HG03521 (cell line): ENCODE results near the gene MYO1F.
"Not testable (repeated sequence)": the region's sequence is repeated elsewhere in the genome, so short reads cannot be mapped to it uniquely, and the experiment has no call there.

Experiments
- ATAC-seq: cut with Tn5 transposase; IDR thresholded peaks from one replicate; pipeline ENCODE4 v1.9.1; 2021; ENCODE audit warnings: mild to moderate bottlenecking, moderate library complexity; ENCODE audit not compliant: unreplicated experiment

Gene MYO1F

DNA sequence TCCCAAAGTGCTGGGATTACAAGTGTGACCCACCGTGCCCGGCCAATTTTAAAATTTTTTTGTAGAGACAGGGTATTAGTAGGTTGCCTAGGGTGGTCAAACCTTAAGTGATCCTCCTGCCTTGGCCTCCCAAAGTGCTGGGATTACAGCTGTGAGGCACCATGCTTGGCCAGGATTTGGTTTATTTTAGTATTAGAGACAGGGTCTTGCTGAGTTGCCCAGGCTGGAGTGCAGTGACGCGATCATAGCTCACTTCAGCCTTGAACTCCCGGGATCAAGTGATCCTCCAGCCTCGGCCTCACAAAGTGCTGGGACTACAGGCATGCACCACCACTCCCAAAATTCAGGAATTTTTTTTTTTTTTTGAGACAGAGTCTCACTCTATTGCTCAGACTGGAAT, 57.9 kb downstream of the MYO1F start:
- no peak for ATAC-seq

DNA sequence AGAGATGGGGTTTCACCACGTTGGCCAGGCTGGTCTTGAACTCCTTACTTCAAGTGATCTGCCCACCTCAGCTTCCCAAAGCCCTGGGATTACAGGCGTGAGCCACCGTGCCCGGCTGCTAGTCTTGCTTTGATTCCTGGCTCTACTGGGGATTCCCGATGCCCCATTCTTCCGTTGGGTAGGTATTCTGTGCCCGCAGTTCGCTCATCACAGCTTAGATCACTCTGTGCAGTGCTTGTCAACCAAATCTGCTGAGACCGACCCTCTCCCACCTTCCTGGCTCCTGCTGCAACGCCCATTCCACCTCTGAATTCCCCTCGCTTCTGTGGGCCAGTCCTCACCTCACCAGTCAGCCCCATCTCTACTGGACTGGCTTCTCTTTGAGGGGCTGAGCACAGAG, 58.7 kb downstream of the MYO1F start:
- ATAC-seq = no peak

DNA sequence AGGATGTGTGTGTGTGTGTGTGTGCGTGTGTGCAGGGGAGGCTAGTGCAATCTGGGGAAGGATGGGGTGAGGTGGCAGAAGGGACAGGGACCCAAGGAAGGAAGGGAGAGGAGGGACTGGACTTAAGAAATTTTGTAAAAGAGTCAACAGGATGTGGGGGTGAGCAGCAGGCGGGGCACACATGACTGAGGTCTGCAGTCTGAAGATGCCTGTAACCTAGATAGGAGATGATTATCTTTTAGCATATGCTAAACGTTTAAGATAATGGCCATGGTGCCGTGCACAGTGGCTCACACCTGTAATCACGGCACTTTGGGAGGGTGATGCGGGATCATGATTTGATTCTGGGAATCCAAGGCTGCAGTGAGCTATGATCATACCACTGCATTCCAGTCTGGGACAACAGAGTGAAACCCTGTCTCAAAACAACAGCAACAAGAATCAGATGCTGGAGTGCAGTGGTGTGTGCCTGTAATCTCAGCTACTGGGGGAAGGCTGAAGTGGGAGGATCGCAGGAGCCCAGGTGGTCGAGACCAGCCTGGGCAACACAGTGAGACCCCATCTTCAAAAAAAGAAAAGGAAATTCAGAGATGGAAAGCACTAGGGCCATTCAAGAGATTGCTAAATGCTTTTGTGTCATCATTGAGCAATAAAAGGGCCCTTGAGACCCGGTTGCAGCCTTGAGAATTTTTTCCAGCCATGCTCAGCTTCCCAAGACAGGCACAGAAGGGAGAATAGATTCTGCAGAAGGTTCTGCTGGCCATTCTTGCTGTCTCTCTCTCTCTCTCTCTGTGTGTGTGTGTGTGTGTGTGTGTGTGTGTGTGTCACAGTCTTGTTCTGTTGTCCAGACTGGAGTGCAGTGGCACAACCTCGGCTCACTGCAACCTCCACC, 59.4 kb downstream of the MYO1F start:
- ATAC-seq = no peak

DNA sequence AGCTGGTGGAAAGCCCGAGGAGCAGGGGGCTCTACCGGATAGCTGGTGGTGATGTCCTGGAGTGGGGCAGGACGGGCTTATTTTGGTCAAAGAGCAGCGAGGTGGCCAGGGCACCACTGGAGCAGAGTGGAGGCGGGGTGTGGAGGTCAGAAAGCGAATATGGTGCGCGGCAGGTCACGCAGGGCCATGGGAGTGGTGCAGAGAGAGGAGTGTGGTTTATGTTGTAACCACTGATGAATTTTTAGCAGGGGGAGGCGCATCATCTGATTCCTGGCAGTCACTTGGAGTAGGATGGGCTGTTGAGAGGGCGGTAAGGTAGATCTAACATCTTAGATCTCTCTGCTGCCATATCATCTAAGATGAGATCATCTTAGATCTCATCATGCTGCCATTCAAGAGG, 61.9 kb downstream of the MYO1F start:
- no peak for ATAC-seq

DNA sequence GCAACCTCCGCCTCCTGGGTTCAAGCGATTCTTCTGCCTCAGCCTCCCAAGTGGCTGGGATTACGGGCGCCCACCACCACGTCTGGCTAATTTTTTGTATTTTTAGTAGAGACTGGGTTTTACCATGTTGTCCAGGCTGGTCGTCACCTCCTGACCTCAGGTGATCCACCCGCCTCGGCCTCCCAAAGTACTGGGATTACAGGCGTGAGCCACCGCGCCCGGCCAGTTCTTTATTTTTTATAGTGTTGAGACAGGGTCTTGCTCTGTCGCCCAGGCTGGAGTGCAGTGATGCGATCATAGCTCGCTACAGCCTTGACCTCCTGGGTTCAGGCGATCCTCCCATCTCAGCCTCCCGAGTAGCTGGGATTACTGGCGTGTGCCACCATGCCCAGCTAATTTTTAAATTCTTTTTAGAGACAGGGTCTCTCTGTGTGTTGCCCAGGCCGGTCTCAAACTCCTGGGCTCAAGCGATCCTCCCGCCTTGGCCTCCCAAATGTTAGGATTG, 62.7 kb downstream of the MYO1F start:
- ATAC-seq = not testable (repeated sequence)

DNA sequence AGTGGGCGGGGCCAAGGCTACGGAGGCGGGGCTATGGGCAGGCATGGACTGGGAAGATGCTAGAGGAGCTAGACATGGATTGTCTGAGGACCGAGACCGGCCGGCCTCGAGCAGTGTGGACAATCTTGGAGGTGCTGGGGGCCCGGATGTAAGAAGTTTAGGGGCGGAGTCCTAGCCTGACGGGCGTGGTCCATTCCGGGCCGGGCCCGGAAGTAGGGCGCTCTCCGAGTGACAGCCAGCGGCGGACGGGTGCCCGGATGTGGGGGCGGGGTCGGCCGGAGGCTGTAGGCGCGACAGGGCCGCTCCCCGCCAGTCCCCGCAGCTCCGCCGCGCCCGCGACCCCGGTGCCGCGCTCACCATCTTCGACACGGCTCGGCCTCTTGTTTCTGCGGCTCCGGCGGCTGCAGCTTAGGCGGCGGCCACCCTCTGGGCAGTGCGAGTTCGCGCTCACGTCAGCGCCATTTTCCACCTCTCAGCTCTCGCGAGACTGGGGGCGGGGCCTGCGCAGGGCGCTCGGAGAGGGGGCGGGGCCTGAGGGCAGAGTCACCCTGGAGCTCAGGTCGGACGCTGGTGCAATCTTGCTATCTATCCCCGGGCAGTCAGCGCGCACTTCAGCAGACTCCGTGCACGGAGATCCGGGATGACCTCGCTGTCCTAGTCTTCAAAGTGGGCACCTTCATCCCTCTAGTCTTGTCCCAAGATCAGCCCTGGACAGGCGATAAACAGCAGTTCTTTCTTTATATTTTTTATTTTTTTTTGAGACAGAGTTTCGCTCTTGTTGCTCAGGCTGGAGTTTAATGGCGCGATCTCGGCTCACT, 63.3 kb downstream of the MYO1F start, which contains the start of gene ZNF414:
TSS of gene ZNF414 (minus strand) at position 481 of the 818 bp plus-strand sequence. CDS start at position 360, 121 bp downstream.
- ATAC-seq = peak; percentile 83

DNA sequence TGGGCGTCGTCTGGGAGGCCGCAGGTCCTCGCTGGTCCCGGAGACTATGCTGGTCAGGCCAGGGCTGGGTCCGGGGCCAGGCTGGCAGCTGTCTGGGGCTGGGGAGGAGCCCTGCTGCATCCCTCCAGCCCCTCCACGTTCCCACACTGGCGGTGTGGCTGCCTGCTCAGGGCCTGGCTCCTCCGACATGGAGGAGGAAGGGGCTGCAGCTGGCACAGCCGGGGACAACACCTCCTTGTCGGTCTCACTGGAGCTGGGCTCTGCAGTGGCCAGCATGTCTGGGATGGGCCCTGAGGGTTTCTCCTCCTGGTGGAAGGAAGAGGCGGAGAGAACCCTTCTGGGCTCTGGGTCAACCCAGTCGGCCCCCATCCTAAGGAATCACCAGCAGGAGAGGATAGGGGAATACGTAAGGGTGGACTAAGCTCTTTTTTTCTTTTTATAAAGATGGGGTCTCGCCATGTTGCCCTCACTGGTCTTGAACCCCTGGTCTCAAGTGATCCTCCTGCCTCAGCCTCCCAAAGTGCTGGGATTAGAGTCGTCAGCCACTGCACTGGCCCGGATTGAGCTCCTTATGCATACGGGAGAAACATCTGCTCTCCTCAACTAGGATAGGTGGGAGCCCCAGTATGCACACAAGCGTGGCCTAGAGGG, 64.1 kb downstream of the MYO1F start:
- no peak for ATAC-seq

DNA sequence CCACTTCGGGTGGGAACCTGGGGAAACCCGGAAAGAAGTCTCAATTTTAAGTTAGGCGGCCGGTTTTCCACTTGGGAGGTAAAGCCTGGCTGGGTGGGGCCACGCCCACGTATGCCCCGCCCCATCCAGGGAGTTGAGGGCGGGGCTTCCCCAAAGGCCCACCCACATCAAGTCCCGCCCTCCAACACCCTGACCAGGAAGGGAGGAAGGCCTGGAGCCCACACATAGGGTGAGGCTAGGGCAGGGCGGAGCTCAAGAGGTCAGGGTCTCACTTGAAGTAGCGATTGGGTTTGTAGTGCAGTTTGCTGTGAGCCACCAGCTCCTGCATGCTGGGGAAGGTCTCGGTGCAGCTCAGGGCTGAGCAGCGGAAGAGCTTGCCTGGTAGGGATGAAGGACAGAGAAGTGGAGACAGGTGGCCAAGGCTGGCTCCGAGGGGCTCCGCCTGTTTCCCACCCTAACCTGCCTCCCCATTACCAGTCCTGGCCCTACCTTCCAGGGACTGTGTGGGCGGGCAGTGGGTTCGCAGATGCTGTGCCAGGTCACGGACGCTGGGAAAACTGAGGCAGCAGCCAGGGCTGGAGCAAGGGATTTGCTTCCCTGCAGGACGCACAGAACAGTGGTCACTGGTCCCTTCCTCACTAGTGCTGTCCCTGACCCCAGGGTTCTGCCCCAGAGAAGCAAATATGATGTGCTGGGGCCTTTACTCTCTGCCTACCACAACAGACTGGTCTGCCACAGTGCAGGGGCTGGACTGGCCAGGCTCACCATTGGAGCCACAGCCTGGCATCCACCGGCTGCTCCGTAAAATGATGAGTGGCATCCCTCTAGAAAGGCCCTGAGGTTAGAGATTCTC, 64.9 kb downstream of the MYO1F start:
- ATAC-seq = no peak

DNA sequence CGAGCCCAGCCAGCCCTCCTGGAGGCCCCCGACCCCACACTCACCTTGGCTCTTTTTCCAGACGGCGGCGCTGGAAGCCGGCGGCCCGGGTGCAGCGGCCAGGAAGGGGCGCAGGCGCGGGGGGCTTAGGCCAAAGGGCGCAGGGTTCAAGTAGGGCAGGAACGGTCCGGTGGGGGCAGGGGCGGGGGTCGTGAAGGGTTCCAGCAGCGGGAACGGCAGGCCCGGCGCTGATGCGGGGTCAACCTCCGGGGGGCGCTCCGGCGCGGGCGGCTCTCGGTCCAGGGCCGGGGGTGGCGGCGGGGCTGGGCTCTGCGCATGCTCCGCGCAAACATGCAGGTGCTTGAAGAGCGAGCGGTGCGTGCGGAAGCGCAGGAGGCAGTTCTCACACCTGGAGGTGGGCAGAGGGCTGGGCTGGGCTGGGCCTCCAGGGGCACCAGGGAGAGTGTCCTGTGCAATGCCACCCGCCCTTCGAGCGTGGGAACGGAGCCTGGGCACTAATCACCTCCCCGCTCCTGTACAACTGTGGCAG, 65.6 kb downstream of the MYO1F start:
- ATAC-seq = no peak

DNA sequence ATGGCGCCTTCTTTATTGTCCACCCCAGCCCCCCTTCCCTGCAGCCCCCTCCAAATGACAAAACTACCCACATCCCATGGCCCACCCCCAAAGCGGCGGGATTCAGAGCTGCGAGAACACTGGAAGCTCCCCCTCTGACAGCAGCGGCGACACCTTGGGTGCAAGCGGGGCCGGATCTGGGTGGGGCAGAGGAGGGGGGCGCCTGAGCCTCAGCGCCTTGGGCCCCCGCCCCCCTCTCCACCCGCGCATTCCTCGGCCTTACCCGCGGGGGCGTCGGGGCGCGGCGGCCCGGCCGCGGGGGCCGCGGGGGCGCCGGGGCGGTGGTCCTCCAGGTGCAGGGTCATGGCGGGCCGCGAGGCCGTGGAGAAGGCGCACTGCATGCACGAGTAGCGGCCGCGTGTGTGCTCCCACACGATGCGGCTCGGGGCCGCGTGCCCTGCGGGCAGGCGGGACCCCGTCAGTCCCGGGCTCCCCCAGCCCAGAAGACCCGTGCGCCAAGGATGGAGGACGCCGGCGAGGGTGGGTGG, 66.6 kb downstream of the MYO1F start:
- no peak for ATAC-seq

DNA sequence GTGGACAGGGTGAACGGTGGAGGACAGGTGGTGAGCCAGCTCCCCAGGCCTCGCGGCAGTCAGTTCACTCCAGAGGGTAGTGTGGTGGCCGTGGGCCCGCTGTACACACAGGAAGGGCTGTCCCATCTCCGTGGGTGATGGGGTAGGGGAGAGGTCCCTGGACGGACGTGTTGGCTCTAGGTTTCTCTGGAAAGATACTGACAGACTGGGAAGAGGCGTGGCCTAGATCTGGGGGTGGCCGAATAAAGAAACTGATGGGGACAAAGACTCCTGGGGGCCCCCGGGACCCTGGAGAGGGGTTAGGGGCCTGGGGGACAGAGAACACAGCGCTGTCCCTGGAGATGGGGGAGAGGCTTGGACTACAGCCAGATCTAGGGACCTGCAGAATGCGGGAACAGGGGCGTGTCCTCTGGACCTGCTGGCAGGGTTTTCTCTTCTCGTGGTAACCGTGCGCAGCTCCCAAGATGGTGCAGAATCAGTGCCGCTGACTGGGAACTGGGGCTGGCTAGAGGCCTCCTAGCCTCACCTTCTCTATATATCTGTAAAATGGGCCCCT, 70.8 kb downstream of the MYO1F start:
- ATAC-seq = no peak

DNA sequence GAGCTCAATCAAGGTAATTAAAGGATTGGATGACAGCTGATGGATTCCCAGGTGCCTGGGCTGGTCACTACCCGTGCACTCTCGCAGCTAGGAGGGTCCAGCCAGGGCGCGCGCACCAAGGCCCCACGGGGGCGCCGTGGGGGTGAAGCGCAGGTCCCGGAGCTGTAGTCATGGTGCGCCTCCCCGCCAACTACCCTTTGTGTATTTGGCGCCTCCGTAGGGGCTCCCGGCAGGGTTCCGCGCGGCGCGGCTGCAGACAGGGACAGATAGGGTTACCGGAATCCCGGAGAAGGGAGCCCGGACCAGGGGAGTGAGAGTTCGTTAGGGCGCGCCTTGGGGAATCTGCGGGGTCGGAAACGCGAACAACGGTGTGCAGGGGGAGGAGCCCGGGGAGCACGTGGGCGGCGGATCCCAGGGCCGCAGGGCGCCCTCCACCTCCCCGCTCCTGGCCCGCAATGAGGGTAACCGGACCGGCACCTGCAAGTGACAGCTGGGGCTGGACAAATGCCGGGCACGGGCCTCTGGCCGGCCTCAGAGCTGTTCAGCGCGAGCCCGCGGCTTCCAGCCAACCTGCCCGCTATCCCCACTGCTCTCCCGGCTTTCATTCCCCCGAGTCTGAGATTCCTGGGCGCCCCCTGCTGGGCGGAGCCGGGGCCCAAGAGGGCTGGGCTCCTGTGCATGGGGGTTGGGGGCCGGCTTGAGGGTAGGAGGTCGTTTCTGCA, 71.4 kb downstream of the MYO1F start:
- ATAC-seq = no peak

DNA sequence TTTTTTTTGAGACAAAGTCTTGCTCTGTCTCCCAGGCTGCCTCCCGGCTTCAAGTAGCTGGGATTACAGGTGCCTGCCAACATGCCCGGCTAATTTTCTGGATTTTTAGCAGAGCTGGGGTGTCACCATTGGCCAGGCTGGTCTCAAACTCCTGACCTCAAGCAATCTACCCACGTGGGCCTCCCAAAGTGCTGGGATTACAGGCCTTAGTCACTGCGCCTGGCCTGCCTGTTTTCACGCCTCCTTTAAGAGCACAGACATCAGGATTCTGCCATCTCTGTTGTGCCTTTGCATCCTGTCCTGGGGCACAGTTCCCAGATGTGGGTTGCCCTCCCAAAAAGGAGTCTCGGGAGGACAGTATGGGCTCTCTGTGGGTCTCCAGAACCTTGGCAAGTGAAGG, 72.3 kb downstream of the MYO1F start:
- no peak for ATAC-seq

DNA sequence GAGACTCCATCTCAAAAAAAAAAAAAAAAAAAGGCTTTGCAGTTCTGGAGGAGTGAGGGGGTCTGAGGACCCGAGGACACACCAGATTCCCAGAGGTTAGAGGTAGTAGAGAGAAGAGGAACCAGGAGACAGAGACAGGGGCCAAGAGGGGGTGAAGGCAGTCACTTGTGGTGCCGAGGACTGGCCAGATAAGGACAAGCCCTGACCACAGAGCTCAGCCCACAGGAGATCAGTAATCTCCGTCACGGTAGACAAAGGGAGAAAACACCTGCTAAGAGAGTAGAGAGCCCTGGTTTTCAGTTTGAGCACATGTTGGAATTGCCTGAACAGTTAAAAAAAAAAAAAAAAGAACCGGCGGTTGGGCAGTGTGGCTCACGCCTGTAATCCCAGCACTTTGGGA, 73.1 kb downstream of the MYO1F start:
- no peak for ATAC-seq

DNA sequence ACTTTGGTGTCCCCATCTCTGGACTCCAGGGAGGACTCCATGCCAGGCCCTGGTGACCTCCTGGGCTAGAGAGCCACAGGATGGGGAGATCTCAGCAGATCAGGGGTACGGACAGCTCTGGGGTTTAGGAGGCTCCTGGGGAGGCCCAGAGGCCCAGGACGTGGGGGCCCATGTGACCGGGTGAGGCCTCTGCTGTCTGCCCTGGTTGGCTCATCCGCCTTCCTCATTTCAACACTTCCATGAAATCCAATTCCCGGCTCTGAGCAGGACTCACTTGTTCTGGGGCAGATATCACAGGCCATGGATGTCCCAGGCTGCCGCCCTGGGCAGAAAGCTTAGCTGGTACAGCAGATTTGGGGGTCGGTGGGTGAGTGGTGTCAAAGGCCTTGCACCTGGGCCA, 73.7 kb downstream of the MYO1F start:
- ATAC-seq = no peak

DNA sequence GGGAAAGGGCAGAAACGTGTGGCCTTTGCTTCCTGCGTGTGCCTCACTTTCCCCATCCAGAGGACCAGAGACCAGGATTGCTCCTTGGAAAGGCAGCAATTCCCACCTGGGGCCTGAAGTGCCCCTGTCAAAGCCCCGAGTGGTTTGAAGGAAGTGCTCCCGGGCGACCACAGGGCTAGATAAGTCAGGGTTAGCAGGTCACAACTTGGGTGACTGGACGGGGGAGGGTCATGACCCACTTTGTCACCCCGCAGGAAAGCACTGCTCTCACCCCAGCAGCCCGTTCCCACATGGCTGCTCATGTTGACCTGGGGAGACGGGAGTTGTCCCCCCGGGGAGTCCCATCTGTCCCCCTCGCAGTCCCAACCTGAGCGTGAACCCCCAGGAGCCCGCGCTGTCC, 75.3 kb downstream of the MYO1F start:
- ATAC-seq = no peak

DNA sequence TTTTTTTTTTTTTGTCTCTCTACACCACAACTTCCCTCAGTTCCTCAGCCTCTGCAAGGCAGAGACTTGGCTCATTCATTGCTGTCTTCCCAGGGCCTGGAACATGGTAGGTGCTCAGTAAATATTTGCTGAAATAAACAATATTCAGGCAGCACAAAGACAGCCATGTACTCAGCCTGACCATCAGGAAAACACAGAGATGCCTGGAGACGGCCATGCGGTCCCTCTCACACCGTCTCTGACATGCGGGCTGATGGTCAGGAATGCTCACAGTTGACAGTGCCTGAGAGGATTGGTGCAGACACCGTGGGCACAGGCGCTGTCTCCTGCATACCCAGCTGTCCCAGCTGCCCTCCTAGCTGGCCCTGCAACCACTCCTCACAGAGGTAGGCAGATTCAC, 75.7 kb downstream of the MYO1F start:
- ATAC-seq = no peak

DNA sequence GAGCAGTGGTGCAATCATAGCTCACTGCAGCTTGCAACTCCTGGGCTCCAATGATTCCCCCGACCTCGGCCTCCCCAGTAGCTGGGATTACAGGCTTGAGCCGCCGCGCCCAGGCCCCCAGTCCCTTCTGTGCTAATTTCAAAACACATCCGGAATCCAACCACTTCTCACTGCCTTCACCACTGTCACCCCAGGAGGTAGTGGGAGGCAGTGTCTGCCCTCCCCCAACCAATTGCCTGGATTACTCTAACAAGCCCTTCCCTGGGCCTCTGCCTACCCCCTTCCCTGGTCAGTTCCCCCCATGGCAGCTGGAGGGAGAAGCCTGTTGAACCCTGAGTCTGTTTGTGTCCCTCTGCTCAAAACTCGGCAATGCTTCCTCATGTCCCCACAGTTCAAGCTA, 77.1 kb downstream of the MYO1F start:
- ATAC-seq = no peak
